ENCODE measurements around the gene KICS2.

DNA sequence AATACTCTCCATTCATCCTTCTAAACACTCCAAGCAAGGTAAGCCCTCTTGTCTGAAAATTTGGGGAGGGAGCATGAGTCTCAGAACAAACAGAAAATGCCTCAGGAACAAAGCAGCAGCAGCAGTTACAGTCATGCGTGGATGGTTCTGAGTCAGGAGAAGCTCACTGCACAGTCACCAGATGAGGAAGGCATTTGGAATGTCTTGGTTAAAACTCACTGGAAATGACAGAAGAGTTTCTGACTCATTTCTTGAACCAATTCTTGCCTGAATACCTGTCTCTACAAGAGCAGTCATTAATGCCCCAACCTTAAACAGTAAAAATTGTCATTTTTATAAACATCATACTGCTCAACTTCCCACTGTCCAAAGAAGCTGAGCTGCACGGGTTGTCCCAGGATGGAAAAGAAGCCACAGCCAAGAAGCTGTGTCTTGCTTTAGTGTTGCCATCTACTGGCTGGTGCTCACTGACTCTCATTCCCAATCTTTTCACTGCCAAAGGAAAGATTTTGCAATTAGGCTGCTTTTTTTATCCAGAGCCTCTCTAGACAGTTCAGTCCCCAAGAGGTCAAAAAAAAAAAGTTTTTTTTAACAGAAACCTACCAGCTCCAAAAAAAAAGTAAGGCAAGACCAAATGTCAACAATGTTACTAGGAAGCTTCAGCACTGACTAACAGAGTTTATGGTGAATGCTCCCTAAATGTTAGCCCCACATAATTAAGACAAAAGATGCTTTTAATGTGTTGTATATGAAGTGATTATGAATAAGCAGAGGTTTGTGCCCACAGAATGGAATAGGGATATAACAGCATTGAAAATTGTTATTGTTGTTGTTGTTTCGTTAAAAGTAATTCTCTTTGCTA is 40.4 kb downstream of the KICS2 start:
- TF ChIP-seq, protein P1, sequence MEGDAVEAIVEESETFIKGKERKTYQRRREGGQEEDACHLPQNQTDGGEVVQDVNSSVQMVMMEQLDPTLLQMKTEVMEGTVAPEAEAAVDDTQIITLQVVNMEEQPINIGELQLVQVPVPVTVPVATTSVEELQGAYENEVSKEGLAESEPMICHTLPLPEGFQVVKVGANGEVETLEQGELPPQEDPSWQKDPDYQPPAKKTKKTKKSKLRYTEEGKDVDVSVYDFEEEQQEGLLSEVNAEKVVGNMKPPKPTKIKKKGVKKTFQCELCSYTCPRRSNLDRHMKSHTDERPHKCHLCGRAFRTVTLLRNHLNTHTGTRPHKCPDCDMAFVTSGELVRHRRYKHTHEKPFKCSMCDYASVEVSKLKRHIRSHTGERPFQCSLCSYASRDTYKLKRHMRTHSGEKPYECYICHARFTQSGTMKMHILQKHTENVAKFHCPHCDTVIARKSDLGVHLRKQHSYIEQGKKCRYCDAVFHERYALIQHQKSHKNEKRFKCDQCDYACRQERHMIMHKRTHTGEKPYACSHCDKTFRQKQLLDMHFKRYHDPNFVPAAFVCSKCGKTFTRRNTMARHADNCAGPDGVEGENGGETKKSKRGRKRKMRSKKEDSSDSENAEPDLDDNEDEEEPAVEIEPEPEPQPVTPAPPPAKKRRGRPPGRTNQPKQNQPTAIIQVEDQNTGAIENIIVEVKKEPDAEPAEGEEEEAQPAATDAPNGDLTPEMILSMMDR (IDR thresholded peaks at IDR 0.05), result peak; percentile 73 to 81 (median 76)
- no peak for TF ChIP-seq POLR2A (IDR thresholded peaks at IDR 0.05; ENCODE audit: low read depth)
